ENCODE results near the gene DAGLA.

DNA sequence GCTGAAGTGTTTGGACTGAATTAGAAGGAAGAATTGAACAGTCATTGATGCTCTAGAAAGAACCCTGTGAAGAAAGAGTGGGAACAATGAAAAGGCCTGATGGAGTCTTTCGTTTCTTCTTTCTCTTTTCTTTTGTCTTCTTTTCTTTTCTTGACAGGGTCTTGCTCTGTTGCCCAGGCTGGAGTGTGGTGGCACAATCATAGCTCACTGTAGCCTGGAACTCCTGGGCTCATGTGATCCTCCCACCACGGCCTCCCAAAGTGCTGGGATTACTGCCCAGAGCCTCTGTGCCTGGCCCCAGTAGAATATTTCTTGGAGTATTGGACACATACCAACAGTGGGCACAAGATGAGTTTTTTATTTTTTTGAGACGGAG lies 113.6 kb downstream of the DAGLA start:
- TF ChIP-seq, protein P1, sequence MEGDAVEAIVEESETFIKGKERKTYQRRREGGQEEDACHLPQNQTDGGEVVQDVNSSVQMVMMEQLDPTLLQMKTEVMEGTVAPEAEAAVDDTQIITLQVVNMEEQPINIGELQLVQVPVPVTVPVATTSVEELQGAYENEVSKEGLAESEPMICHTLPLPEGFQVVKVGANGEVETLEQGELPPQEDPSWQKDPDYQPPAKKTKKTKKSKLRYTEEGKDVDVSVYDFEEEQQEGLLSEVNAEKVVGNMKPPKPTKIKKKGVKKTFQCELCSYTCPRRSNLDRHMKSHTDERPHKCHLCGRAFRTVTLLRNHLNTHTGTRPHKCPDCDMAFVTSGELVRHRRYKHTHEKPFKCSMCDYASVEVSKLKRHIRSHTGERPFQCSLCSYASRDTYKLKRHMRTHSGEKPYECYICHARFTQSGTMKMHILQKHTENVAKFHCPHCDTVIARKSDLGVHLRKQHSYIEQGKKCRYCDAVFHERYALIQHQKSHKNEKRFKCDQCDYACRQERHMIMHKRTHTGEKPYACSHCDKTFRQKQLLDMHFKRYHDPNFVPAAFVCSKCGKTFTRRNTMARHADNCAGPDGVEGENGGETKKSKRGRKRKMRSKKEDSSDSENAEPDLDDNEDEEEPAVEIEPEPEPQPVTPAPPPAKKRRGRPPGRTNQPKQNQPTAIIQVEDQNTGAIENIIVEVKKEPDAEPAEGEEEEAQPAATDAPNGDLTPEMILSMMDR (IDR thresholded peaks at IDR 0.05; ENCODE audit: low read length): no peak
- TF ChIP-seq EZH2 (IDR thresholded peaks at IDR 0.05; ENCODE audit: borderline replicate concordance, low read length): no peak

Data from OCI-LY1 (cell line).